Measurements from ENCODE around the gene LRRC7. TPM values are rescaled to one million over a fixed set of nuclear protein-coding genes. Genes with fewer than 3 reads are reported as not detected.
A peak's percentile ranks its signal among the peaks of the same experiment; 100 is the strongest.

LRRC7 gene
- polyA plus RNA-seq, 1 of the 3 experiments (the other 2 are of a cell fraction) = 0.02 TPM

DNA sequence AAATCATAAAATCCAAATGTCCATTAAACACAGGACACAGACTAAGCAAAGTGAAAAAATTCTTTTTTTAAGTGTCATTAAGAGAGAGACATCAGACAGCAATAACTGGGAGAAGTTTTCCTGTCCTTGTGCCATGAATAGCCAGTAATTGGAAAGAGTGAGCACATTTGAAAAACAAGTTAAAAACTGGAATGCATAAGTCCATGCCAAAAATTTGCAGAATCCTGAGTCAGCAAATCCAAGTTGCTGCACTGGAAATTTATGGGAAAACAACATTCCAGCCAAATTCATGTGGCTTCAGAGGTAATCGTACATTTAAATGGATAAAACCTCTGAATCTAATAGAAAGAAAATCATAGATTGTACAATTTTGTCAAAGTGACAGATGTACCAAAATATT is 346.3 kb downstream of the LRRC7 start:
- Histone ChIP-seq H3K4me3 (ENCODE audit: low read depth in 2 of 2, low read length in 1 of 2) (no peak overlapping the region), H3K4me2 (no peak overlapping the region), H3K9ac (no peak overlapping the region), H3K27me3 (ENCODE audit: insufficient read depth) (no peaks in the 10 kb centered on the region), H3K4me1 (ENCODE audit: control insufficient read depth in 1 of 2, insufficient read depth in 2 of 2, low read depth in 1 of 2, low read length in 1 of 2) (peaks cover 0 to 10% of the 10 kb centered on the region in 2 experiments; a peak in 3 of 4 replicates), H3K9me2 (no peaks in the 10 kb centered on the region), H3K27ac (ENCODE audit: low read depth in 2 of 2, low read length in 1 of 2) (no peak overlapping the region; a peak in 1 of 4 replicates), H3K9me3 (no peaks in the 10 kb centered on the region), H3K36me3 (replicated peaks in 1 of 2; ENCODE audit: control insufficient read depth in 1 of 2, insufficient read depth in 2 of 2, low read length in 1 of 2) (no peaks in the 10 kb centered on the region), H2AFZ (ENCODE audit: low read depth) (no peak overlapping the region), H4K20me1 (ENCODE audit: insufficient read depth) (no peaks in the 10 kb centered on the region), H3F3A (replicated peaks; ENCODE audit: insufficient read depth) (peaks cover 14% of the 10 kb centered on the region), H3K79me2 (ENCODE audit: insufficient read depth) (no peaks in the 10 kb centered on the region)
- TF ChIP-seq, protein P1, sequence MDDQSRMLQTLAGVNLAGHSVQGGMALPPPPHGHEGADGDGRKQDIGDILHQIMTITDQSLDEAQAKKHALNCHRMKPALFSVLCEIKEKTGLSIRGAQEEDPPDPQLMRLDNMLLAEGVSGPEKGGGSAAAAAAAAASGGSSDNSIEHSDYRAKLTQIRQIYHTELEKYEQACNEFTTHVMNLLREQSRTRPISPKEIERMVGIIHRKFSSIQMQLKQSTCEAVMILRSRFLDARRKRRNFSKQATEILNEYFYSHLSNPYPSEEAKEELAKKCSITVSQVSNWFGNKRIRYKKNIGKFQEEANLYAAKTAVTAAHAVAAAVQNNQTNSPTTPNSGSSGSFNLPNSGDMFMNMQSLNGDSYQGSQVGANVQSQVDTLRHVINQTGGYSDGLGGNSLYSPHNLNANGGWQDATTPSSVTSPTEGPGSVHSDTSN (IDR thresholded peaks at IDR 0.05) = peak; percentile 11; the same call in 1 of the 2 replicates
- no peak for TF ChIP-seq GABPA (IDR thresholded peaks at IDR 0.05; ENCODE audit: low read depth)
- TF ChIP-seq JUND (IDR thresholded peaks at IDR 0.05) = 0 out of 2 replicates have a peak, but pooled peaks have one; percentile 6
- TF ChIP-seq EP300 (IDR thresholded peaks at IDR 0.05; ENCODE audit: borderline replicate concordance in 1 of 2, low read depth in 1 of 2, low read length in 1 of 2) = peak in 1 of 2 experiments; percentile 34; a peak in 2 of 4 replicates
- TF ChIP-seq NFIC (IDR thresholded peaks at IDR 0.05; ENCODE audit: borderline replicate concordance) = peak; percentile 71; the same call in 1 of the 2 replicates
- ChIA-PET CTCF (no interaction called here), POLR2A (no interaction called here)
- no peak for DNase-seq
- WGBS (ENCODE audit: low lambda C conversion rate) = 19% methylated on average over 1 of the region's 1 CpG

DNA sequence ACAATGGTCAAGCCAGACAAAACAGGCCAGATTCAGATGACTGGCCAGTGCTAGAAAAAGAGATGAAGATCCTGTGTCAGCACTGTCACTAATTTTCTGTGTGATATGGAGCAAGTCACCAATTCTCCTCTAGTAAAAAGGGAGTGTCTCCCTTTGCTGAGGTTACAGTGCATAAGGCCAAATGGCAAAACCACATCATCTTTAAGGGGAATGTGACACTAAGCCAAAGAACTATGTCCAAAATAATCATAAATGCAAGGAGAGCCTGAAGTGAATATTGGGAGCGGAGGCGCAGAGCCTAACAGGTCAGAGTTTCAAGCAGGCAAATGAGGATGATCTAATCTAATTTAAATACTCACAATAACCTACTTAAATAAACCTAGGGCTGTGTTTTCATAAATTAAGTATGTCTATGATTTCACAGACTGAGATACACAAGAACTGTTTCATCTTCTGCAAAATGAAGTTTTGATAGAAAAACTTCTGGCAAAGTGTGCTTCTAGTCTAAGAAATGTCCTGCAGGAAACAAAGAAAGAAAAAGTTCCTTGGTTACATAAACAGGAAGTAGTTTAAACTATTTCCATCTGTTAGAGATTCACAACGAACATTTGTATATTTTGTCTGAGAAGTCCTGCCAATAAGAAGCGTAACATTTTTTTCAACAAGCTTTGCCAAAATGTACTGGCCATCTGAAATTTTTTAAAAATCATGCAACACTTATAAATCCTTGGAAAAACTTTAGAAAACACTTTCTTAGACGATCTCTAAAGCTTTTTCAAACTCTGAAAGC is 347.4 kb downstream of the LRRC7 start:
- Histone ChIP-seq H3K27me3 (ENCODE audit: insufficient read depth) (no peaks in the 10 kb centered on the region), H3K4me2 (peak overlapping the region; percentile 12; the same call in 1 of the 2 replicates), H4K20me1 (ENCODE audit: insufficient read depth) (no peaks in the 10 kb centered on the region), H3K4me3 (ENCODE audit: low read depth in 2 of 2, low read length in 1 of 2) (no peak overlapping the region), H3K36me3 (replicated peaks in 1 of 2; ENCODE audit: control insufficient read depth in 1 of 2, insufficient read depth in 2 of 2, low read length in 1 of 2) (no peaks in the 10 kb centered on the region), H3K79me2 (ENCODE audit: insufficient read depth) (no peaks in the 10 kb centered on the region), H3K27ac (ENCODE audit: low read depth in 2 of 2, low read length in 1 of 2) (peak overlapping the region; percentile 54 to 75), H3K4me1 (ENCODE audit: control insufficient read depth in 1 of 2, insufficient read depth in 2 of 2, low read depth in 1 of 2, low read length in 1 of 2) (peaks cover 0 to 10% of the 10 kb centered on the region in 2 experiments; a peak in 3 of 4 replicates), H3K9me2 (no peaks in the 10 kb centered on the region), H3F3A (replicated peaks; ENCODE audit: insufficient read depth) (peaks cover 14% of the 10 kb centered on the region), H2AFZ (ENCODE audit: low read depth) (peak overlapping the region; percentile 53), H3K9me3 (no peaks in the 10 kb centered on the region), H3K9ac (no peak overlapping the region)
- no peak for TF ChIP-seq CHD2 (IDR thresholded peaks at IDR 0.05; ENCODE audit: low read length, partially characterized antibody)
- peak; percentile 33 for TF ChIP-seq TCF12 (IDR thresholded peaks at IDR 0.05)
- no peak for TF ChIP-seq RFX5 (IDR thresholded peaks at IDR 0.05; ENCODE audit: low read length)
- TF ChIP-seq TEAD4 (IDR thresholded peaks at IDR 0.05; ENCODE audit: borderline replicate concordance, insufficient read depth) = no peak
- TF ChIP-seq RCOR1 (IDR thresholded peaks at IDR 0.05; ENCODE audit: low read length) = no peak
- WGBS (ENCODE audit: low lambda C conversion rate) = 66% methylated on average over 5 of the region's 5 CpGs
- ChIA-PET CTCF (no interaction called here), POLR2A (no interaction called here)
- DNase-seq = no peak

All from SK-N-SH (cell line).